MV-4-11 (cell line): ENCODE measurements around the gene DAGLA.

Experiments
- DNase-seq: peaks from one replicate; lab custom pipeline; 2025; lab: John Stamatoyannopoulos, UW

The DAGLA gene

DNA sequence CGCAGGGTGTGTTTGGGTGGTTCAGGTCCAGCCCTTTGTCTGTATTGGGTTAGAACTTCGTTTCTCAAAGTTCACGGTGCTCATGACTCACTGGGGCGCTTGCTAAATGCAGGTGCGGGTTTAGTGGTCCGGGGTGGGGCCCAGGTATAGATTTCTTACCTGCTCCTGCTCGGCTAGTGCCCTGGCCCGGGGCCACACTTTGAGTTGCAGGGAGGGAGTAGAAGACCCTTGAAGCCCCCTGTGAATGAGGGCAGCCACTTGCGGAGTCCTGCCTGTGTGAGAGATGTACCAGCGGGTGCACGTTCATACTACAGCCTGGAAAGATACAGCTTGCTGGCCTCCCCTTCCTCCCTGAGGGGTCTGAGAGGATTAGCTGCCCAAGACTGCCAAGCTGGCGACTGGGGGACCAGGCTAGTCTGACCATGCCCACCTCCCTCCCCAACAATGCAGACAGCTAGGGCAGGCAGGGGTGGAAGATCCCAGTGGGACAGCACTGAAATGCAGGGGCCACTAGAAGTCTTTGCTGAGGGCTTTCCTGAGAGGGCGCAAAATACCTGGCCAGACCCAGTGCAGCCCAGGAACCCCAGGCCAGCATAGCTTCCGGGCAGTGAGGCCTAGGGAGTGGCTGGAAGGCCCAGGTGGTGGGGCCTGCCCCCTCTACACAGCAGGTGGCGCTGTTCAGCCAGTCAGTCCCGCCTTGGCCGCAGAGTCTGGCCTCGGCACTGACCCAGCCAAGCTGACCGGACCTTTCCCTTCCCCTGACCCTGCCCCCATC, 67.2 kb downstream of the DAGLA start:
- DNase-seq = peak; percentile 38

DNA sequence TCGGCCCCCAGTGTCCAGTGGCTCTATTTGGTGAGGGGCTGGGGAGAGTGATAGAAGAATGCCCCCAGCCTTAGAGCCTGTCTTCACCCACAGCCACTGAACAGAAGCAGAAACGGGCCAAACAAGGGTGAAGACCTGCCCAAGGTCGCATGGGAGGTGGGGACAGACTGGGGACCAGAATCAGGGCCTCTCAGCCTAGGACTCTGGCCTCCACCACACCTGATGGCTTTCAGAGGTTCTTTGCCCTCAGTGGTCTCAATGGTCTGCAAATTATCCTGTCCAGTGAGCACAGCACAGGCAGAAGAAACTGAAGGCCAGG, 67.7 kb downstream of the DAGLA start:
- no peak for DNase-seq

DNA sequence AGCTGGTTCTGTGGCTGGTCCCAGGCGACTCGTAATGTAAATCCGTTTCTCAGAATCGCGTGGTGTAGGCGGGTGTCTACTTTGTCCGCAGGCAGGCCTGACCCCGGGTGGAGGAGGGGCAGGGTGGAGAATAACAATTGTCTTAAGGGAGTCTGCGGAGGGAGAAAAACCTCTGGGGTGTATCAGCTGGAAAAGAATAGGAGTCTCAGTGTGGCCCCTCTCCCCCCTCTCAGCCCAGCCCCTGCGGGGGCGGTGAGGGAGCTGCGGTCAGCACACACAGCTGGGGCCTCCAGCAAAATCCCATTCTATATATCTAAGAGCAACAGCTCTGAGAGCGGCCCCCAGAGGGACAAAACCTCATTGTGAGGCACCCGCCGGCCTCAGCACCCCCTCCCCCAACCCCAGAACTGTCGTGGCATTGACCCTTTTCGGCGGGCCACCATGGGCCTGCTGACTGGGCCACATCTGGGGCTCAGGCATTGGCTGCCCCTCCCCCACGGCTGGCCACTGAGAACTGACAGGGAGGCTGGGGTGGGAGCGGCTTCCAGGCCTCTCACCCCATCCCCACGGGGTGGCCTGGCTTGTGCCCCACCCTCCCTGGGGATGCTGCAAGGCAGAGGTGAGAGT, 69.5 kb downstream of the DAGLA start:
- DNase-seq = no peak

DNA sequence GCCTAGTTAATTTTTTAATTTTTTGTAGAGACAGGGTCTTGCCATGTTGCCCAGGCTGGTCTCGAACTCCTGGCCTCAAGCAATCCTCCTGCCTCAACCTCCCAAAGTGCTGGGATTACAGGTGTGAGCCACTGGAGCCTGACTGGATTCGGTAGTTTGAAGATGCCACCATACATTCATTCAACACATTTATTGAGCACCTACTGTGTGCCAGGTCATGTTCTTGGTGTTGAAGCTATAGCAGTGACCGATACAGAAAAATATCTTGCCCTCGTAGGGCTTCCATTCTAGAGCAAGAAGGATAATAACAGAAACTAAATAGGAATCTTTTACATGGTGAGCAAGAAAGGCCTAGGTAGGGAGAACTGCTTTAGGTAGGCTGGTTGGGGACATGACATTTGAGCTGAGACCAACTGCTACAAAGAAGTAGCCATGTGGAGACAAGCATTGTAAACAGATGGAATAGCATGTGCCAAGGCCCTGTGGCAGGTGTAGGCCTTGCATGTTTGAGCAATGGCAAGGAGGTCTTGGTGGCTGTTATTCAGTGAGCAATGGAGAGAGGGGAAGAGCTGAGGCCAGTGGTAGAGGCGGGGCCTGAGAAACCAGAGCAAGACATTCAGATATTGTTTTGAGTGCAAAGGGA, 70.6 kb downstream of the DAGLA start:
- DNase-seq = peak; percentile 4

DNA sequence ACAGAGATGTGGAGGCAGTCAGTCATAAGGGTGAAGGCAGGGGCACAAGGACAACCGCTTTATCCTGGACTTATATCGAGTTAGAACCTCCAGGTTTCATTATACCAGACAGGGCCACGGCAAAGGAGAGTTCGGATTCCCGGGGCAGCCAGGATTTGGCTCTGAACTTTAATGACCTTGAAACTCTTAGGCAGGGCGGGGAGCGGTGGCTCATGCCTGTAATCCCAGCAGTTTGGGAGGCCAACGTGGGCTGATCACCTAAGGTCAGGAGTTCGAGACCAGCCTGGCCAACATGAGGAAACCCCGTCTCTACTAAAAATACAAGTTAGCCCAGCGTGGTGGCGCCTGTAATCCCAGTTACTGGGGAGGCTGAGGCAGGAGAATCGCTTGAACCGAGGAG, 71.2 kb downstream of the DAGLA start:
- no peak for DNase-seq

DNA sequence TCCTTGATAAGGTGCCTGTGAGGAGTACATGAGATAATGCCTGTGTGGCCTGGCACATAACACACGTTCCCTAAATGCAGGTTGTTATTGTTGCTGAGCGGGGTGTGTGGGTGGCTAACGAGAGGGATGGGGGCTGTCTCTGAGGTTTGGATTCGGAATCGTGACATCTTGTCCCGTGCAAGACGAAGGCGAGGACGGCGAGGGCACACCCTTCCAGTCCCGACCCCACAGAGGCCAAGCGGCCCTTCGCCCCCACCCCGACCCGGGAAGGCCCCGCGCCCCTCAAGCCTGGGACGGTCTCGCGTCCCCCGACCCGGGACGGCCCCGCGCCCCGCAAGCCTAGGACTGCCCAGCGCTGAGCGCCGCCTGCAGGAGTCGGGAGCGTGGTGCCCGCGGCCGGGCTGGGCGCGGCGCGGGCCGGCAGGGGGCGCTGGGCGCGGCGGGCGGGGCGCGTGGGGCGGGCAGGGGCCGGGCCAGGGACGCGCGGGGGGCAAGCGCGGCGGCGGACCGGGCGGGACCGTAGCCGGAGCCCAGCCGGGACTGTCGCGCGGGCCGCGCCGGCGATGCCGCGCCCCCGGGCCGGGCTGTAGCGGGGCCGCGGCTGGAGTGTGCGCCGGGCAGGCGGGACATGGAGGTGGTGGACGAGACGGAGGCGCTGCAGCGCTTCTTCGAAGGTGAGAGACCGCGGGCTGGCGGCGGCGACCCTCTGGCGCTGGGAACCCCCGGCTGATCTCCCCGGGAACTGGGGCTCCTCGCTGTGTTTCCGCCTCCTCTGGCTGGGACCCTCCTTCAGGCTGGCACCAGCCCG, 72.1 kb downstream of the DAGLA start, which contains the start of gene MYRF:
MYRF (plus strand) TSS at position 520 of the 808 bp plus-strand sequence; CDS start at position 629, 109 bp downstream.
- DNase-seq = no peak

DNA sequence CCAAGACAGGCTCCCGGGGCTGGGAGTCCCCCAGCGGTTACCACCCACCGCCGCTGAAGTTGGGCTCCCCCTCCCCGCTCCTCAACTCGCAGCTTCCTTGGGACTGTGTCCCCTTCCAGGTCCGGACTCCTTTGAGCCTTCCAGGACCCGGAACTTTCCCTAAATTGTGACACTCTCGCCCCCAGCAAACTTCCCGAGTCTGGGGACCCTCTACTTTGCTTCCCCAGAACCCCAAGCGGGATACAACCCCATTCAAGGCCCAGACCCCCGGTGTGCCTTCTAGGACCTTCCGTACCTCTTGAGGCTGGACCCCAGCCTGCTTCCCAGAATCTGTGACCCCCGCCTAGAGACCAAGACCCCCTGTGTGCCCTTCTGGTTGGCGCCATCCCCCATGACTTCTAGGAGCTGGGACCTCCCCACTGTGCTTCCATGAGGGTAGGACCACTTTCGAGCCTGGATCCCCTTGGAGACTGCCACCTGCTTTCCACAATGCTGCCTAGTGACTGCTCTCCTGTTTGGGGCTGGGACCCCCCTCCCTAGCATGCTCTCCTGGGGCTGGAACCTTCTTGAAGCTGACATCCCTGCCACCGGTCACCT, 72.8 kb downstream of the DAGLA start:
- no peak for DNase-seq

DNA sequence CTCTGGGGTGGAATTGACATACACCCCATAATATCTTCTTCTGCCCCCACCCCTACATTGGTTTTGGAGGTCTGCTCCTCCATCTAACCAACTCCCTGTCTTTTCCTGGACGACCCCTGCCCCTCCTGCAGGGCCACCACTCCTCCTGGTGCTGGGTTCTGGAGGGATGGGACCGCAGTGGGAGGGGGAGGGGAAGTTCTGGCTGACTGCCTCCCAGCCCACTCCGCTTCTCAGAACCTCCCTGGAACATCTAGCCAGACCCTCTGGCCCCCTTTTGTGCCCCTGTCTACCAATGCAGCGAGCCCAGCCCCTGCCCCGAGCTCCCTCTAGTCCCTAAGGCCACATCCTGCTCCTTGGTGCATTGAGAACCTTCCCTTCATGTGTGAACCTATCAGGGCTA, 73.5 kb downstream of the DAGLA start:
- no peak for DNase-seq

DNA sequence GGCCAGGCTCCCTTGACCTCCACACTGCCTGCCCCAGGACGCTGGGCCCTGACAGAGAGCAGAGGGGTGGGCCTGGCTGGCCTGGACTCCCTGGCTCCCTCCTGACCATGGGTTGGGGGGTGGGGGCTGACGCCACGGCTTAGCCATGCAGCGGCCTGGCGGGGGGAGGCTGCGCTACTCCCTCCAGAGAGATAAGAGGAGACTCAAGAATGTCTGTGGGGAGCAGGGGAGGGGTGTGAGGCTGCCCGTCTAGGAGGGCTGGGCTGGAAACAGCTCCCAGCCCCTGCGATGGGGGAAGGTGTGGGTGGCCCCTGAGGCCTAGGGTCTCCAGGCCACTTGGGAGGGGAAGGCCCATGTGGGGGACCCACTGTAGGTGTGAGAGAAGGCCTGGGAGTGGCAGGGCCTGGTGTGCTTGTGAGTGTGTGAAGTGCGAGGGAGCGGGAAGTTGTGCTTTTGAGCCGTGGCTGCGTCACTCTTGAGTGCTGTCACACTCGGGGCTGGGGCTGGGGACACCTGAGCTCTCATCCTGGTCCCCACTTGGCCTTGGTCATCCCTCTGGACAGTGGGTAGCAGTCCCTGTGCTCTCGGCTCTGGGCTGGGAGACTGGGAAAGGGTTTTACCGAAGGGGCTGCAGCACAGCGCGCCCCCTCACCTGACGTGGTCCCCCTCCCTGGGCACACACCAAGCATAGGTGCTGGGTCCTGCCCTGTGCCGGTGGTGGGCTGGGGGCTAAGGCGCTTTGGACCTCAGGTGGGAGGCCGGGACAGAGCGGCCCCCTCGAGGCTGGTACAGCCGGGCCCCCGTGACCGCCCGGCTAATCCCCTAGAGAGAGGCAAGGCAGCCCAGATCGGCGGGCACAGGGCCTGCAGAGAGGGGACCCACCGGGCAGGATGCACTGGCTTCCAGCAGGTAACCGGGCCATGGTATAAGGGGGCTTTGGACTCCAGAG, 74.6 kb downstream of the DAGLA start:
- DNase-seq = no peak

DNA sequence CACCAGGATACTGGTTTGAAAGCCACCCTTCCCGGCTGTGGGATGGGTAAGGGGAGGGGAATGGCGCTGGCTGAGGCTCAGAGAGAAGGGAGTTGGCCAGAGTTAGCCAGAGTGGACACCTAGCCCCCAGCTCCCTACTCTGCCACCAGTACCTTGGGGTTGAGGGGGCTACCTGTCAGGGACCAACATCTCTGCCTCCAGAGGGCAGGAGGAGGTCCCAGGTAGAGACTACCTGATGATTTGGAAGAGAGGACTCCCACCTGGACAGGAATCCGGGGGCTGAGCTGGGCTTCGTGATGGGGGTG, 75.9 kb downstream of the DAGLA start:
- DNase-seq = no peak

DNA sequence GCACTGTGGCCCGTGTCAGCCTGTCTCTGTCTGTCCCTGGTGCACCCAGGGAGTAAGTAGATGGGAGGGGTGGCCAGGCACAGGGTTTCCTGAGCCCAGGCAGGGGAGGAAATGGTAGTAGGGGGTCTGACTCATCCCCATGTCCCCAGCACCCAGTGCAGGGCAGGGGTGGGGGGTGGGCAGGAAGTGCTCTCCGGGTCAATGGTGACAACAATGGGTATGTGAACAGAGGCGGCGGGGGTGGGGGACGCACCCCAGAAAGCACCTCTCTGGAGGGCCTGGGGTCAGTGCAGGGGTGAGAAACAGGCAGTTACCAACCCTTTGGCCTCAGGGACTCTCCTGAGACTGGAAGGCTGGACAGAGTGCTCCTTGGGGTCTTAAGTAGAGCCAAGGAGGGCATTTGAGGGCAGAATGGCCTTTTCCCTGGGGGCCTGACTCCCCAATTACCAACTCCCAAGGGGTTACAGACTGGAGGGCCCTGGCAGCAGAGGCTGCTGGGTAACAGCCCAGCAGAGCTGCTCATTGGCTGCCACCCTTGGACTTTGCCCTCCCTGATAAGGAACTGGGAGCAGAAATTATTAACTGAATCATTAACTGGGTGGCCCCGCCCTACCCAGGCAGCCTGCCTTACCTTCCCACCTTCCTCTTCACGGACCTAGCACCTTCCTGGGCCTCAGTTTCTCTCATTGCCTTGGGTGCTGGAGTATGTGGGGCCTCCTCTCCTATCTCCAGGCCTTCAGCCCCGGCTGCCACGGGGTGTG, 76.4 kb downstream of the DAGLA start:
- DNase-seq = peak; percentile 47

DNA sequence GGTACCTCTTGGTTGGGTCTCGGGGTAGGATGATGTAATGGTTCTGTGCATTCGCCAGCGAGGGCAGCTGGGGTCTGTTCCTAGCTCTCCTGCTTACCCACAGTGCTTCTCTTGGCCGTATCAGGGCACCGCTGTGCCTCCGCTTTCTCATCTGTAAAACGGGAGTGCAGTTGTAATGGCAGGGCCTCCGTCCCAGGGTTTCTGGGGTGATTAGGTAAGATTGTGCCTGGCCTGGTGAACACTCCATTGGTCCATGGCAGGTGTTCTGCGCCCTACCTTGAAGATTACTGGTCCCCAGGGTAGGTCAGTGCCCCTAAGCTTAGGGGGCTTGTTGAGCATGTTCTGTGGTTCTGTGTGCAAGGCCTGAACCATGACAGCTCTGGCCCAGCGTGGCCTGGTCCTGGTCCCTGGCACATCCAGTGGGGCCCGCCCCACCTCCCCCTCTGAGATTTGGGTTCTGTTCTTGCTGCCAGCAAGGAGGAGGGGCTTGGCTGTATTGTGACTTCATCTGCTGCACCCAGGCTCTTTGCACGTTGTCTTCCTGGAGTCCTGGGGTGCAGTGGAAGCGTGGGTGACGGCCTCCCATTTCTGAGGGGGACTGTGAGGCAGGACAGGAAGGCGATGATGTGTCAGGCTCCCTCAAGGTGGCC, 77.1 kb downstream of the DAGLA start:
- no peak for DNase-seq

DNA sequence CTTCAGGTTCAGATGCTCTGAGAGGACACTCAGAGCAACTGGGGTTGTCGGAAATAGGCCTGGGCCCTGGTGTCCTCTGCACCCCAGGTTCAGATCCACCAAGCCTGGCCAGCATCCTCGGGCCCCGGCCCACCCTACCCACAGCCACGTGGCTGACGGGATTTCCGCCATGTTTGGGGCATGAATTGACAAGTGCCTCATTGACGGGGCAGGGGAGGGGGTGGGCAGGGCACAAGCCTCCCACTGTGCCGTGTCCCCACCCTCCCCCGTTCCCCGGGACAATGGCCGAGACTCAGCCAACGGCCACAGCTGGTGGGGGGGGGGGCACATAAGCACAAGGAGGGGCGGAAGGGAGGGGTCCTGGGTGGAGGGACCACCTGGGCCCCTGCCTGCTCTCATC, 80.8 kb downstream of the DAGLA start:
- DNase-seq = no peak

DNA sequence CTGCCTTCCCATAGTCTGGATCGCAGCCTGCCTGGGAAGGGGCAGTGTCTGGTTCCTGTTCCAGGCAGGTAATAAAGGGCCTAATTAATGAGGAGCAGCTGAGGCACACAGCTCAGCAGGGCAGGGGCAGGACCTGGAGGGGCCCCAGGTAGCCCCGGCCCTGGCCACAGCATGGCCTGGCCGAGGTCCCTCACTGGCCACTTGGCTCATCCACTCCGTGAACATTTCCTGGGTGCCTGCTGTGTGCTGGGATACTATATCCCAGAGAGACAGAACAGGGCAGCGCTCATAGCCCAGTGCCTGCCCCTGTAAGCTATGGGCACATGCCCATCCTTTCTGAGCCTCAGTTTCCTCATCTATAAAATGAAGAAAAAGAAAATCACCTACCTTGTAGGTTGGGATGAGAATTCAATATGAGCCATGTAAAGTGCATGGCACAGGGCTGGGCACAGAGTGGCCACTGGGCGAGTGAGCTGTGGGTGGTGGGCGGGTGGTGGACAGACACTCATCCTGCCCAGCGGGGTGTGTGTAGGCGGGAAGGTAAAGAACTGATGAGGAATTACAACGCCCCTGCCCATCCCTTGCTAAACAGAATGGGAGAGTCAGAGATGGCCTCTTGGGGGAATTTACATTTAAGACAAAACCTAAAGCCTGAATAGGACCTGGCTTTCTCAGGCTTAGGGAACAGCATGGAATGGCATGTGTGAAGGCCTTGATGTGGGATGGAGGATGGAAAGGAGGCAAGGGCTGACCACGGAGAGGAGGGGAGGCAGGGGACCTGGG, 81.4 kb downstream of the DAGLA start:
- no peak for DNase-seq

DNA sequence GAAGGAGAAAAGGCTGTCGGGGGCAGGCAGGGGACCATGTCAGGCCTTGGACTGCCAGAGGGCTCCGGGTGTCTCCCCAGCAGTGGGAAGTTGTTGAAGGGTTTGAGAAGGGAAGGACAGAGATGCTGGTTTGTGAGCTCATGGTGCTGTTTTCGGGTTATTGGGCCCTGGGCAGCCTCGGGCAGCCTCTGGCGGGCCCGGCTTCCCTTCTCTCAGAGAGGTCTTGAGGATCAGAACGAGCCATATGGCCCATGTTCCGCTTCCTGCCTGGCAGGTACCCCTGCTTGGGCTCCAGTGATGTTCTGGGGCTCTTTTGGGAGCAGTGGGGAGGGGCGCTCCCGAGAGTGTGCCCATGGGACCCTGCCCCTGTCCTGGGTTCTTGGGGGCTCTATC, 82.0 kb downstream of the DAGLA start:
- DNase-seq = no peak

DNA sequence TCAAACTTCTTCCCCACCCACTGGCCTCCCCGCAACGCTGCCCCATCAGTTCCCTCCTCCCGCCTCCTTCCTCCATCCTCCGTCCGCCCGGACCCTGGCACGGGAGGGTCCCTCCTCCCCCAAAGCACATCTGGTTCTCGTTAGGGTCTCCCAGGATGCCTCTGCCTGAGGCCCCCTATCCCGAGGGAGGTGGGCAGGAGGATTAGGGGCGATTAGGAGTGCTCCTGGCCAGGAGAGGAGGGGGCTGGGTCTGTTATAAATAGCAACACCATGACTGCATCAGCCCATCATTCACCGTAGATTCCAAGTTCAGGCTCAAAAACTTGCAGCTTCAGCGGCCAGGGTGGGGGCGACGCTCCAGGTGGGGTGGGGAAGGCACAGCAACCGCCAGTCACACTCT, 82.6 kb downstream of the DAGLA start:
- DNase-seq = no peak

DNA sequence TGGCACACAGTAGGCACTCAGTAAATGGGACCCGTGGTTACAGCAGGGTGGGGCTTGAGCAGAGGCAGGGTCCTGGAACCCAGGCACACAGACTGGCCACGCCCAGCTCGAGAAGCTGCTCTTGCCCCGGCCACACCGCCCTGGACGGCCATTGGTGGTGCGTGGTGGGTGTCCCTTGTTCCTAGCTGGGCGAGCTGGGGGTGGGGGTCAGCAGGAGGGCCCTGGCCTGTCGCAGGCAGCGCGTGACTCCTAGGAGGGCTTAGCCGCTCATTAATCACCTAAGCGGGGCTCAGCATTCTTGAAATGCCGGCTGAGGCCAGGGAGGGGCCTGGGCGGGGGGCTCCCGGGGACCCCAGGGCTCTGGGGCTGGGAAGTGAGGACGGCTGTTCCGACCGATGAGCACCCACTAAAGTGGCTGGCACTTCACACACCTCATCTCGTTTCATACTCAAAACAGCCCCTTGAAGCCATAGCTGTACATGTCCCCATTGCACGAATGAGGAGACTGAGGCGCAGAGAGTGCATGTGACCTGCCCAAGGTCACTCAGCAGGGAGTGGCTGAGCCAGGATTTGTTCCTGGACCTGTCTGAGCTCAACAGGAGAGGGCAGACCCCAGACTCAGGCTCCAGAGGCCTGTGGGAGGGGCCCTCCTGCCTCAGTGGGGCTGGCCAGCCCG, 83.9 kb downstream of the DAGLA start:
- DNase-seq = no peak

DNA sequence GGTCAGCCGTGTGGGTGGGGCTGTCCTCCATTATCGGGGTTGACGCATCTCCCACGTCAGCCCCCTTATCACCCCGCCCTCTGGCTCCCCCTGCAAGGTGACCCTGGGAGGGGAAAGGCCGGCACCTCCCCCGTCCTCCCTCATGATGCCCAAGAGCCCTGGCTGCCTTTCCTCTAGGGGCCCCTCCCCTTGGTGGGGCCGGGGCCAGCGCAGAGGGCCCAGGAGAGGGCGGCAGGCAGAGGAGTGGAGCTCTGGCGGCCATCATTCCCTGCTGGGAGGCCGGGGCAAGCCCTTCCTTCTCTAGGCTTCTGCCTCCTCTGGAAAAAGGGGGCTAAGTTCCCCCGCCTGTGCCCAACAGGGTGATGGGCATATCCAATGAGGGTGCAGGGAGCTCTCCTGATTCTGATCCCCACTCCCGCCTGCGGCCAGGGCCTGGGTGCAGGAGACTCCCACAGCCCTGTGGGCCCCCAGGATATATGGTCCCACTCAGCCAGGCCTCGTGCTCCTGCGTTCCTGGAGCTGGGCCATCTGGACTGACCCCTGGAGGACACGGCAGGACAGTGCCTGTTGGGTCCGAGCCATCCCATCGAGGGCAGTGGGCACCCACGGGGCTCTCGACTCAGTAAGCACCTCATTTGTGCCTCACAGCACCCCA, 84.5 kb downstream of the DAGLA start:
- no peak for DNase-seq
